Heart left ventricle (tissue), 16 donors: ENCODE measurements around the gene STXBP6. TPM values are rescaled to one million over a fixed set of nuclear protein-coding genes. Genes with fewer than 3 reads are reported as not detected.
A peak's percentile ranks its signal among the peaks of the same experiment; 100 is the strongest.

Experiments
- ATAC-seq, 4 donors: fragments of 200-7000 bp; cut with Tn5 transposase; one replicate each; pipeline ENCODE4 v1.9.1; 2020 to 2022; ENCODE audit warnings: moderate library complexity in 4 of 4, mild to moderate bottlenecking in 3 of 4, moderate number of reproducible peaks in 1 of 4
- DNase-seq, 5 donors: peaks; one replicate each; pipeline ENCODE4 v3.0.0-alpha.2; 2020
- H3K27ac ChIP-seq, 12 donors: fragments of 200-600 bp; sonication (generic) in 4 of 12; one replicate each; pipeline versions ENCODE4 v1.5.0 to v1.8.0; 2016 to 2022; ENCODE audit warnings: mild to moderate bottlenecking in 2 of 12
- H3K27me3 ChIP-seq, 9 donors: fragments of 200-600 bp; sonication (generic) in 2 of 9; one replicate each; pipeline versions ENCODE4 v1.5.1 to v1.8.0; 2016 to 2022; ENCODE audit warnings: mild to moderate bottlenecking in 3 of 9
- H3K36me3 ChIP-seq, 9 donors: fragments of 200-600 bp; sonication (generic) in 2 of 9; one replicate each; pipeline versions ENCODE4 v1.5.0 to v1.8.0; 2018 to 2022; ENCODE audit warnings: mild to moderate bottlenecking in 2 of 9
- H3K4me1 ChIP-seq, 12 donors: fragments of 200-600 bp; sonication (generic) in 4 of 12; one replicate each; pipeline versions ENCODE4 v1.5.0 to v1.8.0; 2016 to 2022; ENCODE audit warnings: mild to moderate bottlenecking in 3 of 12
- H3K4me3 ChIP-seq, 12 donors: fragments of 200-600 bp; sonication (generic) in 4 of 12; one replicate each; pipeline versions ENCODE4 v1.5.0 to v1.8.0; 2017 to 2022; ENCODE audit warnings: mild to moderate bottlenecking in 9 of 12, moderate library complexity in 4 of 12
- H3K9me3 ChIP-seq, 12 donors: fragments of 200-600 bp; sonication (generic) in 4 of 12; one replicate each; pipeline versions ENCODE4 v1.5.0 to v1.8.0; 2016 to 2022; ENCODE audit warnings: mild to moderate bottlenecking in 1 of 12
- CTCF ChIP-seq, 12 donors: fragments of 200-600 bp; sonication (generic) in 4 of 12; IDR thresholded peaks; one replicate each; pipeline versions ENCODE4 v1.5.0 to v1.8.0; 2018 to 2022; ENCODE audit warnings: antibody characterized with exemption in 12 of 12, mild to moderate bottlenecking in 5 of 12
- POLR2A ChIP-seq, 2 donors: fragments of 450-650 bp; IDR thresholded peaks; one replicate each; pipeline ENCODE4 v1.6.1; 2017; ENCODE audit warnings: antibody characterized with exemption in 2 of 2, mild to moderate bottlenecking in 2 of 2, moderate library complexity in 2 of 2
- WGBS, 4 donors: extraction: QIAGEN DNeasy Blood & Tissue Kit in 2 of 4; methylation state at CpG; one replicate each; pipeline versions ENCODE4 v1.1.5 to v1.1.7; 2013 to 2018; 5-methylcytosine and 5-hydroxymethylcytosine counted together
- intact Hi-C, 10 donors: fragments of 100-400 bp; cut with DNase I; formaldehyde crosslinking; loops; one replicate each; pipeline versions ENCODE4 v1.11.1 to v1.14.2; 2022
- polyA plus RNA-seq, 2 donors: library from polyadenylated mRNA; stranded (reverse); fragments of 200-250 nt; gene quantifications; one replicate each; pipeline ENCODE4 v1.2.3, GENCODE V29; 2013
- total RNA-seq, 9 donors: library from RNA; depleted of rRNA in 2 of 9; stranded (reverse); fragments of >200 nt in 2 of 9; fragmentation: NEBNext Ultra II Directional in 3 of 9; extraction: Animal tissue kit (Norgen Biotek cat#: 25700) in 3 of 9; gene quantifications; one replicate each; pipeline versions ENCODE4 v1.1.0 to v1.2.4, GENCODE V29; 2016 to 2023
- donor health status: ischemic (EF 13 %, LVEDD 7.1; RV severe dilation, severe dysfunction).
- donor health status: healthy with polysubstance abuse.
- donor health status: DM: no; HTN: yes; CAD: no.
- donor health status: DM: no; HTN: no; CAD: no.
- donor health status: ischemic (EF 25% LVEDD 6.9; RV normal size, moderate dysfunction).
- donor health status: ischemic (EF 25% LVEDD 5.7; RV mildly dilated, moderate dysfunction).
- donor health status: healthy.
- donor health status: DM: yes; HTN: yes; CAD: no.
- donor health status: ischemic (EF 35%, LVEDD 5.7; RV mildly dilated, moderate dysfunction).
- donor health status: nonischemic (EF 11% LVEDD 7.7; RV severe dilation, severe dysfunction).
- donor health status: DM: yes; HTN: yes; CAD: no.
- donor health status: PGD.
- donor health status: ischemic (EF 29% LVEDD 5.4; RV normal size, mild dysfunction).
- donor health status: nonischemic (EF 23%, LVEDD 6.1; RV moderate dilation, normal function).

STXBP6 gene
- total and polyA plus RNA-seq, 11 donors, result 12.5 to 57.3 (median 23.7) TPM

DNA sequence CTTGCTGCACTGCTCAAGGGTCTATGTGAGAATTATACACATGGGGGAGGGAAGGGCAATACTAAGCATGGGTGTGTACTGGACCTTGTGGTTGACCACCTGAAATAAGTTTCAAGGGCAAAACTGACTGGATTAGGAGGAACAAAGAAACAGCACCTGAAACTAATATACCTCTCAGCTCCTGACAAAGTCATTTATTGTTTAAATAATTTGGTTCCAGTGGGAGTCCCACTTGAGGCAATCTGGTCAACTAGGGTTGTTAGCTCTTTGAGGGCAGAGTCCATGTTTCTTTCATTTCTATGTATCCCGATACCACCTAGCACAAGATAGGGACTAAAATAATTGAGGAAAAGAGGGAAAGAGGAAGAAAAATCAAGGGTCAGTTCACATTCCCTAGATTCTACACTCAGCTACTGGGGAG lies 45.5 kb downstream of the STXBP6 start:
- H3K27ac ChIP-seq, result peak overlapping the region in 7 of 12 donors; percentile 17 to 67 (median 40)
- no peaks in the 10 kb centered on the region for H3K36me3 ChIP-seq
- TF ChIP-seq CTCF (IDR thresholded peaks at IDR 0.05) (no peak), POLR2A (IDR thresholded peaks at IDR 0.05) (no peak)
- WGBS, 4 donors, result 91 to 100% (median 98%) methylated on average over 1 of the region's 1 CpG
- peaks cover 5 to 70% (median 39%) of the 10 kb centered on the region in 12 donors for H3K4me1 ChIP-seq
- intact Hi-C loops, result loop anchor here in 1 of 10 donors (5.0 kb wide), 1 partner anchor 122 kb away; no protein-coding TSS in a partner anchor
- H3K4me3 ChIP-seq, result no peak overlapping the region
- no peak for DNase-seq
- no peaks in the 10 kb centered on the region for H3K9me3 ChIP-seq
- H3K27me3 ChIP-seq, result no peaks in the 10 kb centered on the region
- ATAC-seq, result no peak

GRCh38 chr14:25003537-25003936 lies 46.4 kb downstream of the STXBP6 start:
- peak overlapping the region in 8 of 12 donors; percentile 17 to 67 (median 41) for H3K27ac ChIP-seq
- H3K27me3 ChIP-seq, result no peaks in the 10 kb centered on the region
- no peaks in the 10 kb centered on the region for H3K36me3 ChIP-seq
- DNase-seq (peak in 3 of 5 donors; percentile 13 to 39 (median 34)), ATAC-seq (peak; percentile 69 to 82 (median 76))
- no peak overlapping the region for H3K4me3 ChIP-seq
- peaks cover 0 to 4% (median 0%) of the 10 kb centered on the region in 12 donors for H3K9me3 ChIP-seq
- intact Hi-C loops, result loop anchor here in 1 of 10 donors (5.0 kb wide), 1 partner anchor 121 kb away; no protein-coding TSS in a partner anchor
- peaks cover 5 to 68% (median 40%) of the 10 kb centered on the region in 12 donors for H3K4me1 ChIP-seq
- 27 to 36% (median 35%) methylated on average over 1 of the region's 1 CpG for WGBS, 4 donors
- TF ChIP-seq CTCF (IDR thresholded peaks at IDR 0.05) (no peak), POLR2A (IDR thresholded peaks at IDR 0.05) (no peak)

DNA sequence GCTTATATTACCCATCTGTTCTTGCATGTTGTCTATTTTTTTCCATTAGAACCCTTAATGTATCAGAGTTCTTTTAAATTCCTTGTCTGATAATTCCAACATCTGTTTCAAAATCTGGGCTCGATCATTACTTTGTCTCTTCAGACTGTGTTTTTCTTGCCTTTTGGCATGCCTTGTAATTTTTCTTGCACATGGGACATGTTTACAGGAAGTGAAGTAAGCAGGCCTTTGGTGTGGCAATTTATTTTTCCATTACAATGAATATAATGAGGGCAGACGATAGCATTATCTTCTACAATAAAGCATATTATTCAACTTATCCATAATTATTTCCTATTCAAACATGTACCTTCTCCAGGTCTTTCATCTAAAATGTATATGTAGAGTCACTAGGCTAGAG lies 48.3 kb downstream of the STXBP6 start:
- ATAC-seq (peak in 2 of 4 donors; percentile 47 to 55), DNase-seq (no peak)
- Histone ChIP-seq H3K27ac (peak overlapping the region in 11 of 12 donors; percentile 19 to 67 (median 47)), H3K27me3 (no peaks in the 10 kb centered on the region), H3K36me3 (no peaks in the 10 kb centered on the region), H3K4me3 (peak overlapping the region in 1 of 12 donors; percentile 6), H3K9me3 (peaks cover 0 to 4% (median 0%) of the 10 kb centered on the region in 12 donors), H3K4me1 (peaks cover 5 to 56% (median 29%) of the 10 kb centered on the region in 12 donors)
- intact Hi-C loops, result loop anchor here in 1 of 10 donors (5.0 kb wide), 1 partner anchor 119 kb away; no protein-coding TSS in a partner anchor
- no peak for TF ChIP-seq POLR2A (IDR thresholded peaks at IDR 0.05)
- no peak for TF ChIP-seq CTCF (IDR thresholded peaks at IDR 0.05)
- WGBS, 4 donors, result 28 to 54% (median 42%) methylated on average over 2 of the region's 2 CpGs

- intact Hi-C loops, result loop anchor here in 1 of 10 donors (5.0 kb wide), 1 partner anchor 119 kb away; no protein-coding TSS in a partner anchor
Observed at GRCh38 chr14:25001156-25001555, 48.8 kb downstream of the STXBP6 start.

More at GRCh38 chr14:25001156-25001555, 48.8 kb downstream of the STXBP6 start:
- Histone ChIP-seq H3K4me1 (peaks cover 4 to 51% (median 28%) of the 10 kb centered on the region in 12 donors), H3K27me3 (no peaks in the 10 kb centered on the region), H3K36me3 (no peaks in the 10 kb centered on the region), H3K27ac (peak overlapping the region in 11 of 12 donors; percentile 19 to 67 (median 47)), H3K9me3 (peaks cover 0 to 4% (median 0%) of the 10 kb centered on the region in 12 donors), H3K4me3 (peak overlapping the region in 1 of 12 donors; percentile 6)
- WGBS, 4 donors, result 56 to 83% (median 74%) methylated on average over 1 of the region's 1 CpG
- ATAC-seq, result peak in 1 of 4 donors; percentile 18
- DNase-seq, result no peak
- TF ChIP-seq POLR2A (IDR thresholded peaks at IDR 0.05), result no peak
